Lower leg skin (tissue), 4 donors: ENCODE results near the gene EN1. TPM values are rescaled to one million over a fixed set of nuclear protein-coding genes. Genes with fewer than 3 reads are reported as not detected.

ENCODE experiments used
- DNase-seq, 2 donors: peaks; one replicate each; pipeline ENCODE4 v3.0.0-alpha.2; 2019; ENCODE audit warnings: low spot score in 2 of 2
- H3K4me3 ChIP-seq: fragments of 200-600 bp; sonication (generic); 2 replicates; pipeline ENCODE4 v1.5.1; 2017; ENCODE audit warnings: mild to moderate bottlenecking, low read depth; ENCODE audit not compliant: poor library complexity, severe bottlenecking
- CTCF ChIP-seq, 3 donors: fragments of 450-650 bp; IDR thresholded peaks; one replicate each; pipeline ENCODE4 v1.5.1; 2016; ENCODE audit warnings: antibody characterized with exemption in 3 of 3, mild to moderate bottlenecking in 3 of 3, moderate library complexity in 2 of 3
- POLR2A ChIP-seq, 2 donors: fragments of 450-650 bp; IDR thresholded peaks; one replicate each; pipeline ENCODE4 v1.6.1; 2016 to 2017; ENCODE audit warnings: antibody characterized with exemption in 2 of 2, mild to moderate bottlenecking in 1 of 2, moderate library complexity in 1 of 2
- WGBS, 2 donors: methylation state at CpG; one replicate each; pipeline ENCODE4 v1.1.5; 2018; 5-methylcytosine and 5-hydroxymethylcytosine counted together
- intact Hi-C: fragments of 100-400 bp; cut with DNase I; formaldehyde crosslinking; loops from one replicate; pipeline ENCODE4 v1.15.0; 2023; ENCODE audit warnings: low total_unique reads
- total RNA-seq, 4 donors: library from RNA; depleted of rRNA; stranded (reverse); fragments of >200 nt; gene quantifications; one replicate each; pipeline ENCODE4 v1.1.0, GENCODE V29; 2016

The EN1 gene
- total RNA-seq, 4 donors from 2014 or later, result 10.2 to 23.2 (median 17.7) TPM

- TF ChIP-seq POLR2A (IDR thresholded peaks at IDR 0.05) (no peak), CTCF (IDR thresholded peaks at IDR 0.05) (no peak)
- peak in 1 of 2 donors; percentile 2 for DNase-seq
- no peak overlapping the region for H3K4me3 ChIP-seq
- 66 to 67% methylated on average over 2 of the region's 2 CpGs for WGBS, 2 donors
- intact Hi-C loops, result no loop called here
Observed at GRCh38 chr2:118830881-118831280, 16.6 kb downstream of the EN1 start.

- 20 to 30% methylated on average over 6 of the region's 6 CpGs for WGBS, 2 donors
- peak in 1 of 2 donors; percentile 39 for DNase-seq
- intact Hi-C loops, result no loop called here
- no peak for TF ChIP-seq POLR2A (IDR thresholded peaks at IDR 0.05)
- TF ChIP-seq CTCF (IDR thresholded peaks at IDR 0.05), result no peak
- H3K4me3 ChIP-seq, result no peak overlapping the region
Observed at GRCh38 chr2:118830118-118830517, 17.3 kb downstream of the EN1 start.

- 40 to 82% methylated on average over 1 of the region's 1 CpG for whole genome bisulfite sequencing, 2 donors
- no peak overlapping the region for H3K4me3 ChIP-seq
- intact Hi-C loops, result no loop called here
- no peak for DNase-seq
- TF ChIP-seq CTCF (IDR thresholded peaks at IDR 0.05), result no peak
- no peak for TF ChIP-seq POLR2A (IDR thresholded peaks at IDR 0.05)
Observed at GRCh38 chr2:118826093-118826492, 21.4 kb downstream of the EN1 start.

GRCh38 chr2:118823633-118824032 lies 23.8 kb downstream of the EN1 start:
- TF ChIP-seq CTCF (IDR thresholded peaks at IDR 0.05) (no peak), POLR2A (IDR thresholded peaks at IDR 0.05) (no peak)
- 63 to 72% methylated on average over 5 of the region's 5 CpGs for WGBS, 2 donors
- intact Hi-C loops, result no loop called here
- no peak overlapping the region for H3K4me3 ChIP-seq
- peak in 1 of 2 donors; percentile 34 for DNase-seq

- no peak for DNase-seq
- 48 to 92% methylated on average over 1 of the region's 1 CpG for WGBS, 2 donors
- intact Hi-C loops, result no loop called here
- no peak overlapping the region for H3K4me3 ChIP-seq
- TF ChIP-seq CTCF (IDR thresholded peaks at IDR 0.05) (no peak), POLR2A (IDR thresholded peaks at IDR 0.05) (no peak)
Observed at GRCh38 chr2:118822572-118822971, 24.9 kb downstream of the EN1 start.

GRCh38 chr2:118822015-118822414 lies 25.4 kb downstream of the EN1 start:
- no peak overlapping the region for H3K4me3 ChIP-seq
- intact Hi-C loops, result no loop called here
- DNase-seq, result peak in 1 of 2 donors; percentile 76
- 44 to 64% methylated on average over 4 to 5 of the region's 5 CpGs for WGBS, 2 donors
- TF ChIP-seq CTCF (IDR thresholded peaks at IDR 0.05) (no peak), POLR2A (IDR thresholded peaks at IDR 0.05) (no peak)
